ENCODE data around the gene ADGRL2. TPM values are rescaled to one million over a fixed set of nuclear protein-coding genes. Genes with fewer than 3 reads are reported as not detected.

ADGRL2 gene
- total RNA-seq, 1 experiment from 2014 or later: 34.2 TPM

GRCh38 chr1:81804312-81804711 is 3.6 kb downstream of the ADGRL2 start:
- H3K27me3 ChIP-seq (ENCODE audit: control insufficient read depth, insufficient read depth, low read length): no peaks in the 10 kb centered on the region
- H3K27ac ChIP-seq (ENCODE audit: low read length): peak overlapping the region; percentile 23; the same call in 1 of the 2 replicates
- no peaks in the 10 kb centered on the region for H3K36me3 ChIP-seq (ENCODE audit: control insufficient read depth, insufficient read depth, low read length)
- BruUV-seq (replicated peaks): no TSS peak
- H3K4me3 ChIP-seq (ENCODE audit: low read depth in 2 of 2, low read length in 2 of 2): peak overlapping the region in 1 of 2 experiments; percentile 73; a peak in 2 of 4 replicates
- TF ChIP-seq REST (IDR thresholded peaks at IDR 0.05; ENCODE audit: insufficient read depth in 1 of 2, low read depth in 2 of 2, low read length in 1 of 2) (no peak), SIN3A (IDR thresholded peaks at IDR 0.05; ENCODE audit: borderline replicate concordance, insufficient read depth, low read depth, low read length) (no peak), TCF7L2 (IDR thresholded peaks at IDR 0.05; ENCODE audit: low read depth, low read length) (no peak), CTCF (IDR thresholded peaks at IDR 0.05) (no peak), POLR2AphosphoS5 (IDR thresholded peaks at IDR 0.05; ENCODE audit: low read depth, low read length) (no peak)
- H3K4me1 ChIP-seq (ENCODE audit: control insufficient read depth, insufficient read depth, low read length): peaks cover 16% of the 10 kb centered on the region
- no peak for DNase-seq (ENCODE audit: low read depth, low spot score)
- H3K9me3 ChIP-seq (ENCODE audit: control insufficient read depth, insufficient read depth, low read depth, low read length): no peaks in the 10 kb centered on the region
- intact Hi-C loops (cut with micrococcal nuclease; ENCODE audit: unreplicated experiment): no loop called here
- ChIA-PET CTCF (no interaction called here), POLR2A (no interaction called here)
- in situ Hi-C loops (cut with HindIII; ENCODE audit: low pct_unique_long_range_greater_than_20kb, low sequenced_read_pairs): no loop called here
- ATAC-seq: no peak

GRCh38 chr1:81805537-81806431 is 5.0 kb downstream of the ADGRL2 start:
- CTCF ChIA-PET: no interaction called here
- no peak for TF ChIP-seq CTCF (IDR thresholded peaks at IDR 0.05)
- TF ChIP-seq REST (IDR thresholded peaks at IDR 0.05; ENCODE audit: insufficient read depth in 1 of 2, low read depth in 2 of 2, low read length in 1 of 2): no peak
- TF ChIP-seq POLR2AphosphoS5 (IDR thresholded peaks at IDR 0.05; ENCODE audit: low read depth, low read length): no peak
- no peak for TF ChIP-seq SIN3A (IDR thresholded peaks at IDR 0.05; ENCODE audit: borderline replicate concordance, insufficient read depth, low read depth, low read length)
- intact Hi-C loops (cut with micrococcal nuclease; ENCODE audit: unreplicated experiment): no loop called here
- H3K4me3 ChIP-seq (ENCODE audit: low read depth in 2 of 2, low read length in 2 of 2): no peak overlapping the region
- no peak overlapping the region for H3K27ac ChIP-seq (ENCODE audit: low read length)
- no peak for DNase-seq (ENCODE audit: low read depth, low spot score)
- TSS peak; percentile 2 for BruUV-seq (replicated peaks)
- no peaks in the 10 kb centered on the region for H3K9me3 ChIP-seq (ENCODE audit: control insufficient read depth, insufficient read depth, low read depth, low read length)
- POLR2A ChIA-PET: interaction anchor here (0.6 kb wide), 1 partner anchor 9 kb away, joined by 3 read pairs; no protein-coding TSS in a partner anchor
- no peaks in the 10 kb centered on the region for H3K36me3 ChIP-seq (ENCODE audit: control insufficient read depth, insufficient read depth, low read length)
- H3K4me1 ChIP-seq (ENCODE audit: control insufficient read depth, insufficient read depth, low read length): peaks cover 16% of the 10 kb centered on the region
- in situ Hi-C loops (cut with HindIII; ENCODE audit: low pct_unique_long_range_greater_than_20kb, low sequenced_read_pairs): no loop called here
- no peaks in the 10 kb centered on the region for H3K27me3 ChIP-seq (ENCODE audit: control insufficient read depth, insufficient read depth, low read length)
- no peak for ATAC-seq
